Neural cell (in vitro differentiated cells): ENCODE measurements around the gene RHOT2. TPM values are rescaled to one million over a fixed set of nuclear protein-coding genes. Genes with fewer than 3 reads are reported as not detected.

Source experiments
- H2AFZ ChIP-seq: fragments of 200-600, 300-800 bp; sonication (generic), shearing (Covaris generic); 2 replicates; pipeline ENCODE4 v1.6.0; 2014; ENCODE audit warnings: low read depth, mild to moderate bottlenecking, antibody characterized with exemption, low read length, moderate library complexity
- H3F3A ChIP-seq: fragments of 200-600 bp; shearing (Covaris generic); 2 replicates; pipeline ENCODE4 v1.6.1; 2016; ENCODE audit warnings: mild to moderate bottlenecking, moderate library complexity, mixed read lengths, antibody characterized with exemption, low read length; ENCODE audit not compliant: insufficient read depth, poor library complexity, severe bottlenecking
- H3K27ac ChIP-seq: fragments of 200-600, 300-800 bp; sonication (generic), shearing (Covaris generic); 2 replicates; pipeline ENCODE4 v1.5.1; 2014; ENCODE audit warnings: mild to moderate bottlenecking, low read length, moderate library complexity
- H3K27me3 ChIP-seq: fragments of 300-800, 200-600 bp; sonication (generic), shearing (Covaris generic); 2 replicates; pipeline ENCODE4 v1.6.0; 2014; ENCODE audit warnings: mild to moderate bottlenecking, low read depth, low read length, moderate library complexity; ENCODE audit not compliant: insufficient read depth
- H3K36me3 ChIP-seq: fragments of 300-800, 200-600 bp; sonication (generic), shearing (Covaris generic); 2 replicates; pipeline ENCODE4 v1.5.1; 2014; ENCODE audit warnings: mild to moderate bottlenecking, antibody characterized with exemption, low read length, moderate library complexity; ENCODE audit not compliant: insufficient read depth
- H3K4me2 ChIP-seq: fragments of 300-800, 200-600 bp; sonication (generic), shearing (Covaris generic); 2 replicates; pipeline ENCODE4 v1.6.0; 2014; ENCODE audit warnings: mild to moderate bottlenecking, low read length
- H3K4me3 ChIP-seq: fragments of 300-800, 200-600 bp; sonication (generic), shearing (Covaris generic); 2 replicates; pipeline ENCODE4 v1.5.1; 2014; ENCODE audit warnings: mild to moderate bottlenecking, low read length, moderate library complexity
- H3K79me2 ChIP-seq: fragments of 200-600 bp; shearing (Covaris generic); replicated peaks from 2 replicates; pipeline ENCODE4 v1.6.0; 2014; ENCODE audit warnings: mild to moderate bottlenecking, low read length, moderate library complexity; ENCODE audit not compliant: insufficient read depth
- H3K9ac ChIP-seq: fragments of 300-800, 200-600 bp; sonication (generic), shearing (Covaris generic); 2 replicates; pipeline ENCODE4 v1.6.1; 2016; ENCODE audit warnings: mild to moderate bottlenecking, low read length, mixed read lengths
- H3K9me2 ChIP-seq: fragments of 200-600 bp; shearing (Covaris generic); 2 replicates; pipeline ENCODE4 v1.6.1; 2016; ENCODE audit warnings: mild to moderate bottlenecking, low read length, mixed read lengths; ENCODE audit not compliant: insufficient read depth
- H3K9me3 ChIP-seq: fragments of 200-600, 300-800 bp; sonication (generic), shearing (Covaris generic); 2 replicates; pipeline ENCODE4 v1.6.1; 2016; ENCODE audit warnings: mild to moderate bottlenecking, mixed run types, low read length, moderate library complexity, mixed read lengths
- H4K20me1 ChIP-seq: fragments of 200-600 bp; shearing (Covaris generic); 2 replicates; pipeline ENCODE4 v1.6.1; 2016; ENCODE audit warnings: mild to moderate bottlenecking, mixed run types; ENCODE audit not compliant: insufficient read depth
- EP300 ChIP-seq: fragments of 450-650 bp; conservative IDR thresholded peaks from 2 replicates; pipeline ENCODE4 v1.6.1; 2014; ENCODE audit warnings: antibody characterized with exemption, mild to moderate bottlenecking, moderate library complexity; ENCODE audit not compliant: poor library complexity, severe bottlenecking
- EZH2 ChIP-seq: fragments of 200-600, 300-800 bp; shearing (Covaris generic), sonication (generic); IDR thresholded peaks from 2 replicates; pipeline ENCODE4 v1.6.1; 2014; ENCODE audit warnings: antibody characterized with exemption, low read length, borderline replicate concordance, mild to moderate bottlenecking; ENCODE audit not compliant: insufficient read depth, poor library complexity, severe bottlenecking
- MXI1 ChIP-seq: fragments of 450-650 bp; conservative IDR thresholded peaks from 2 replicates; pipeline ENCODE4 v1.6.1; 2014; ENCODE audit warnings: antibody characterized with exemption, mild to moderate bottlenecking; ENCODE audit not compliant: poor library complexity, severe bottlenecking
- POLR2AphosphoS5 ChIP-seq: IDR thresholded peaks from 2 replicates; pipeline ENCODE4 v1.6.1; 2012
- RAD21 ChIP-seq: fragments of 450-650 bp; conservative IDR thresholded peaks from 2 replicates; pipeline ENCODE4 v1.6.1; 2014; ENCODE audit warnings: antibody characterized with exemption, mild to moderate bottlenecking, moderate library complexity
- SMC3 ChIP-seq: fragments of 450-650 bp; conservative IDR thresholded peaks from 2 replicates; pipeline ENCODE4 v1.6.1; 2014; ENCODE audit warnings: antibody characterized with exemption, mild to moderate bottlenecking, moderate library complexity; ENCODE audit not compliant: poor library complexity
- TAF1 ChIP-seq: IDR thresholded peaks from 2 replicates; pipeline ENCODE4 v1.6.1; 2012; ENCODE audit warnings: low read depth
- polyA plus RNA-seq: library from polyadenylated mRNA; depleted of rRNA; stranded (reverse); fragments of >200 nt; gene quantifications from 2 replicates; pipeline ENCODE4 v1.2.3, GENCODE V29; 2014
- TF ChIP-seq, protein P1 (sequence below): fragments of 450-650 bp; IDR thresholded peaks from 2 replicates; pipeline ENCODE4 v1.5.1; 2014; ENCODE audit warnings: antibody characterized with exemption, mild to moderate bottlenecking, moderate library complexity; ENCODE audit not compliant: poor library complexity, severe bottlenecking
- TF ChIP-seq, protein P2 (sequence below): IDR thresholded peaks from 2 replicates; pipeline ENCODE4 v1.6.1; 2012; ENCODE audit warnings: borderline replicate concordance

RHOT2 gene
- polyA plus RNA-seq, 1 donor from 2014 or later = 132 TPM

DNA sequence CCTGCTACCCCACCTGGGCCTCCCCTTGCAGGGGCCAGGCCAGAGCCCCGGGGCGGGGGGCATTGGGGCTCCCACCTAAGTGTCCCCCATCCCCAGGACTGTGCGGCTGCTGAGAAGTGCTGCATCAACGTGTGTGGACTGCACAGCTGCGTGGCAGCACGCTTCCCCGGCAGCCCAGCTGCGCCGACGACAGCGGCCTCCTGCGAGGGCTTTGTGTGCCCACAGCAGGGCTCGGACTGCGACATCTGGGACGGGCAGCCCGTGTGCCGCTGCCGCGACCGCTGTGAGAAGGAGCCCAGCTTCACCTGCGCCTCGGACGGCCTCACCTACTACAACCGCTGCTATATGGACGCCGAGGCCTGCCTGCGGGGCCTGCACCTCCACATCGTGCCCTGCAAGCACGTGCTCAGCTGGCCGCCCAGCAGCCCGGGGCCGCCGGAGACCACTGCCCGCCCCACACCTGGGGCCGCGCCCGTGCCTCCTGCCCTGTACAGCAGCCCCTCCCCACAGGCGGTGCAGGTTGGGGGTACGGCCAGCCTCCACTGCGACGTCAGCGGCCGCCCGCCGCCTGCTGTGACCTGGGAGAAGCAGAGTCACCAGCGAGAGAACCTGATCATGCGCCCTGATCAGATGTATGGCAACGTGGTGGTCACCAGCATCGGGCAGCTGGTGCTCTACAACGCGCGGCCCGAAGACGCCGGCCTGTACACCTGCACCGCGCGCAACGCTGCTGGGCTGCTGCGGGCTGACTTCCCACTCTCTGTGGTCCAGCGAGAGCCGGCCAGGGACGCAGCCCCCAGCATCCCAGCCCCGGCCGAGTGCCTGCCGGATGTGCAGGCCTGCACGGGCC lies 35.2 kb upstream of the RHOT2 start:
- Histone ChIP-seq H3K79me2 (no peaks in the 10 kb centered on the region), H2AFZ (no peak overlapping the region), H3K27ac (no peak overlapping the region), H4K20me1 (no peaks in the 10 kb centered on the region), H3K9ac (no peak overlapping the region), H3K36me3 (no peaks in the 10 kb centered on the region), H3K4me3 (no peak overlapping the region), H3K27me3 (no peaks in the 10 kb centered on the region), H3K9me3 (no peaks in the 10 kb centered on the region), H3K9me2 (no peaks in the 10 kb centered on the region), H3F3A (no peaks in the 10 kb centered on the region), H3K4me2 (no peak overlapping the region)
- TF ChIP-seq TAF1 (no peak), POLR2AphosphoS5 (no peak), RAD21 (no peak), EP300 (no peak), EZH2 (no peak), MXI1 (no peak), SMC3 (no peak)
- TF ChIP-seq, protein P1, sequence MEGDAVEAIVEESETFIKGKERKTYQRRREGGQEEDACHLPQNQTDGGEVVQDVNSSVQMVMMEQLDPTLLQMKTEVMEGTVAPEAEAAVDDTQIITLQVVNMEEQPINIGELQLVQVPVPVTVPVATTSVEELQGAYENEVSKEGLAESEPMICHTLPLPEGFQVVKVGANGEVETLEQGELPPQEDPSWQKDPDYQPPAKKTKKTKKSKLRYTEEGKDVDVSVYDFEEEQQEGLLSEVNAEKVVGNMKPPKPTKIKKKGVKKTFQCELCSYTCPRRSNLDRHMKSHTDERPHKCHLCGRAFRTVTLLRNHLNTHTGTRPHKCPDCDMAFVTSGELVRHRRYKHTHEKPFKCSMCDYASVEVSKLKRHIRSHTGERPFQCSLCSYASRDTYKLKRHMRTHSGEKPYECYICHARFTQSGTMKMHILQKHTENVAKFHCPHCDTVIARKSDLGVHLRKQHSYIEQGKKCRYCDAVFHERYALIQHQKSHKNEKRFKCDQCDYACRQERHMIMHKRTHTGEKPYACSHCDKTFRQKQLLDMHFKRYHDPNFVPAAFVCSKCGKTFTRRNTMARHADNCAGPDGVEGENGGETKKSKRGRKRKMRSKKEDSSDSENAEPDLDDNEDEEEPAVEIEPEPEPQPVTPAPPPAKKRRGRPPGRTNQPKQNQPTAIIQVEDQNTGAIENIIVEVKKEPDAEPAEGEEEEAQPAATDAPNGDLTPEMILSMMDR = no peak
- TF ChIP-seq, protein P2, sequence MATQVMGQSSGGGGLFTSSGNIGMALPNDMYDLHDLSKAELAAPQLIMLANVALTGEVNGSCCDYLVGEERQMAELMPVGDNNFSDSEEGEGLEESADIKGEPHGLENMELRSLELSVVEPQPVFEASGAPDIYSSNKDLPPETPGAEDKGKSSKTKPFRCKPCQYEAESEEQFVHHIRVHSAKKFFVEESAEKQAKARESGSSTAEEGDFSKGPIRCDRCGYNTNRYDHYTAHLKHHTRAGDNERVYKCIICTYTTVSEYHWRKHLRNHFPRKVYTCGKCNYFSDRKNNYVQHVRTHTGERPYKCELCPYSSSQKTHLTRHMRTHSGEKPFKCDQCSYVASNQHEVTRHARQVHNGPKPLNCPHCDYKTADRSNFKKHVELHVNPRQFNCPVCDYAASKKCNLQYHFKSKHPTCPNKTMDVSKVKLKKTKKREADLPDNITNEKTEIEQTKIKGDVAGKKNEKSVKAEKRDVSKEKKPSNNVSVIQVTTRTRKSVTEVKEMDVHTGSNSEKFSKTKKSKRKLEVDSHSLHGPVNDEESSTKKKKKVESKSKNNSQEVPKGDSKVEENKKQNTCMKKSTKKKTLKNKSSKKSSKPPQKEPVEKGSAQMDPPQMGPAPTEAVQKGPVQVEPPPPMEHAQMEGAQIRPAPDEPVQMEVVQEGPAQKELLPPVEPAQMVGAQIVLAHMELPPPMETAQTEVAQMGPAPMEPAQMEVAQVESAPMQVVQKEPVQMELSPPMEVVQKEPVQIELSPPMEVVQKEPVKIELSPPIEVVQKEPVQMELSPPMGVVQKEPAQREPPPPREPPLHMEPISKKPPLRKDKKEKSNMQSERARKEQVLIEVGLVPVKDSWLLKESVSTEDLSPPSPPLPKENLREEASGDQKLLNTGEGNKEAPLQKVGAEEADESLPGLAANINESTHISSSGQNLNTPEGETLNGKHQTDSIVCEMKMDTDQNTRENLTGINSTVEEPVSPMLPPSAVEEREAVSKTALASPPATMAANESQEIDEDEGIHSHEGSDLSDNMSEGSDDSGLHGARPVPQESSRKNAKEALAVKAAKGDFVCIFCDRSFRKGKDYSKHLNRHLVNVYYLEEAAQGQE = no peak

GRCh38 chr16:633336-634050 lies 34.4 kb upstream of the RHOT2 start:
- Histone ChIP-seq H3K4me2 (no peak overlapping the region), H3K36me3 (no peaks in the 10 kb centered on the region), H3K27ac (no peak overlapping the region), H3K9me3 (no peaks in the 10 kb centered on the region), H3K9ac (no peak overlapping the region), H2AFZ (no peak overlapping the region), H3K79me2 (no peaks in the 10 kb centered on the region), H3K27me3 (no peaks in the 10 kb centered on the region), H3F3A (no peaks in the 10 kb centered on the region), H3K4me3 (no peak overlapping the region), H4K20me1 (no peaks in the 10 kb centered on the region), H3K9me2 (no peaks in the 10 kb centered on the region)
- TF ChIP-seq EP300 = no peak
- TF ChIP-seq MXI1 = no peak
- TF ChIP-seq, protein P2 = no peak
